HG03045 (cell line): ENCODE results near the gene MTHFD1.

Experiments used
- ATAC-seq: cut with Tn5 transposase; IDR thresholded peaks from one replicate; pipeline ENCODE4 v1.9.1; 2021; ENCODE audit warnings: mild to moderate bottlenecking, moderate library complexity; ENCODE audit not compliant: unreplicated experiment

MTHFD1 gene

DNA sequence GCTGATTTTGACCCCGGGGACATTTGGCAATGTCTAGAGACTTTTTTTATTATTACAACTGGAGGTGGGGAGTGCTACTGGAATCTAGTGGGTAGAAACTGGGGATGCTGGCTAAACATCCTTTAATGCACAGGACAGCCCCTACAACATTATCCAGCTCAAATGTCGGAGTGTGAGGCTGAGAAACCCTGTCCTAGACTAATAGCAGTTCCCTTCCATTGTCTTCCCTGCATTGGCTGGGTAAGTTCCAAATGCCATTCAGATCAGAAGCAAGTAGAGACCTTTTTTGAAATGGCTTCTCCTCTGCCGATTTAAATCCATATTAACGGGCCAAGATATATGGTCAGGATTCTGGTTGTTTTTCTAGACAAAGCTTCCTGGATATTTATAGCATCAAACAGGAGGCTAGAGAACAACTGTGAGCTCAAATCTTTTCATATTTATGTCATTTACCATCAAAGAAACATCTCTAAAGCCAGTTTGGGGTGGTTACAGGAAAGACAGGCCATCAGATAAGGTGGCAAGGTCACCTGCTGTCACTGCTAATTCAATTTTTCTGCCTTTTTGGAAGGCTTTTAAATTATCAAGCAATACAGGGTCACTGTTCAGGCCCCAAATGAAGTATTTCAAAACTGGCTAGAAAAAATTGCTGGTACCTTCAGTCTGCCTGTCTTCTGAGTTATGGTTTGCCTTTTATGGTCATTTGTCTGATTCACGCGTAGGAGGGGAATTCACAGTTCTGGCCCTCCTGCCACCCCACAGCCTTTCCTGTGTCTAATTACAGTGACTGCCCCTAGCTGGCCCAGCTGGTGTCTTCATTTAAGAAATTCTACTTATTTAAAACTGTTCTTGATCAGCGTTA lies 57.1 kb downstream of the MTHFD1 start:
- peak; percentile 98 for ATAC-seq

DNA sequence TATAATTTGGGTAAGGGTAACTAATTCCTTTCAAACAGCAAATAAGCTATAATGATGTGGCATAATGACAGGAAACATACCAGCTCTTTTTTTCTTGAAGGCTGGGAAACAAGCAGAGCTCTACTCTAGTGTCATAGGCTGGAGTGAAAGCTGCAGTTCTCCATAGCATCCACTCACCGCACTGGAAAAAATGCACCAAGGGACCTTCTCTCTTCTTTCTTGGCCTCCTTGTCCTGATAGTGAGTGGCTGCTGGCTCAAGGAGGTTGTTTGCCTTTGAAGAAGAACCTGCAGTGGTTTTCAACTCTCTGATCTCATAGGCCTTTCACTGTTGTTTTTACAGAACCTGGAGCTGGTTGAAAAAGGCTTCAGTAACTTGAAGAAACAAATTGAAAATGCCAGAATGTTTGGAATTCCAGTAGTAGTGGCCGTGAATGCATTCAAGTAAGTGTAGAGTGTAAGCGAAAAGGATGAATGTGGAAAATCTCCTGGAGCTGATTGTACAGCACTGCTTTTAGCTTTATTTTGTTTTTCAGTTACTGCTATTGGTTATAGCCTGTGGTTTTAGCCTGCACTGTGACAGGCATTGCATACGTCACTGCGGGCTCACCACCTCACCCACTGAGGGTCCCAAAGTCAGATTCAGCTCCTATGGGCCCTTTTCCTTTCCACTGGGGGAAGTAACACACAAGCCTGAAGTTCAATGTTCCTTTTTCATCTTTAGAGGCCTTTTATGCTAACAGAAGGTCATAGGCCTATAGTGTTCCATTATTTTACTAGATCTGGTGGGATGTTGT lies 59.9 kb downstream of the MTHFD1 start:
- no peak for ATAC-seq

DNA sequence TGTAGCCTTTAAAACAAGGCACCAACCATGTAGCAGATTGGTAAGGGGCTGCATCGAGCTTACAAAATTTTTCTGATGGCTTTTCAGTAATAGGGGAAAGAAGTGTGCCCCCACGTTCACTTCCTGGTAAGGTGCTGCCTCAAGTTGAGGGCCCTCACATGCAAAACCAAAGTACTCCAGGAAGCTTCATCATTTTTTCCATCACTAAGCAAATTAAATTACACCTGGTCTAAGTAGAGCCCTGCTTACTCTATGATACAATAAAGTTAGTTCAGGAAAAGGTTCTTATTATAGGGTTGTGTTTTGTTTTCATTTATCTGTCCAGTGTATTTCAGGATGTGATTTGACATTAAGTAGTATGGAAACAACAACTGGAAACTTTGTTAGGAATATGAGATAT lies 62.1 kb downstream of the MTHFD1 start:
- no peak for ATAC-seq

DNA sequence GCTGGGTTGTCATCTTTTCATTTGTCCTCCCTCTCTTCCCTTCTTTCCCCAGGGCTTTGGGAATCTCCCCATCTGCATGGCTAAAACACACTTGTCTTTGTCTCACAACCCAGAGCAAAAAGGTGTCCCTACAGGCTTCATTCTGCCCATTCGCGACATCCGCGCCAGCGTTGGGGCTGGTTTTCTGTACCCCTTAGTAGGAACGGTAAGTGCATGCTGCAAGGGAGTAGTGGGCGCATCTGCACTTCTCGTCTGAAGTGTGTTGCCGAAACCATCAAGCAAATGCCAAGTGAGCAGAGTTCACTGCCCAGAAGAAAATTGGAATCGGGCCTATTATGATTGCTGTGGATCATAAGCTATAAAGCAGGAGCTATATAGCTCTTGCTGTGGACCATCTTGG lies 66.5 kb downstream of the MTHFD1 start:
- no peak for ATAC-seq

DNA sequence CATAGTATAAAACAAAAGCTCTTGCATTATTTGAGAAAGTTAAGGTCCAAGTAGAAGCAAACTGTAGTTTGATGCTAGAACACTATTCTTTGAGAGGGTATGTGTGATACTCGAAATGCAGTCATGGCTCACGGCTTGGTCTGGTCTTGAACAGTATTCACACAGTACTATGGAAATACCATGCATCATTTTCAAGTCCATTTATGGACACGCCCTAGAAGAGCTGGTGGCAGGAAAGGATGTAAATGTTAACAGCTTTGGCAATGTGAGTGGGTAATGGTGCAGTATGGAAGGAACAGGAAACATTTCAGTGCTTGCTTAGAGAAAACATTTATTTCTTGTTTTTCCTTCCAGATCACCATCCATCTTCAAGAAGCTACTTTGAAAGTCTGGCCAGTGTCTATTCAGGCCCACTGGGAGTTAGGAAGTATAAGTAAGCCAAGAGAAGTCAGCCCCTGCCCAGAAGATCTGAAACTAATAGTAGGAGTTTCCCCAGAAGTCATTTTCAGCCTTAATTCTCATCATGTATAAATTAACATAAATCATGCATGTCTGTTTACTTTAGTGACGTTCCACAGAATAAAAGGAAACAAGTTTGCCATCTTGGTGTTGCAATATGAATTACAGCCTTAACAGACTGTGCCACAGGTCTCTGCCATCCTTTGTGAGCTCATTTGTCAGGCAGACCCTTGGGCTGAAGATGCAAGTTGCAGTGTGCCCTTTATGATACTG lies 71.4 kb downstream of the MTHFD1 start:
- ATAC-seq = no peak

DNA sequence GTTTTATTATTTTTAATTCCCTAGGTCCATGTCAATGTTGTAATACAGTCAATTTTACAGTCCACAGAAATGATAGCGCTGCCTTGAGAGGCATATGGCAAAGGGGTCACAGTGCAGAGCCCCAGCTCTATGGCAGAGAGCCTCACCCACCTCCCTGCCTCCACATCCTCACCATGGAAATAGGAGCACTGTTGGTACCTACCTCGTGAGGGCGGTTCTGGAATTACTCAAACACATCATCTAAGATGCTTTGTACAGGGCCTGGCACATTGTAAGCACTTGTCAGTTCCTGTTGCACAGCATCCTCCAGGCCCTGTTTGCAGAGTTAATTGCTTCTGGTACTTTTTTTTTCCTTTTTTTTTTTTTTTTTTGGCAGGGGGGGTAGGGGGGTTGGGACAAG lies 73.1 kb downstream of the MTHFD1 start:
- ATAC-seq = no peak

DNA sequence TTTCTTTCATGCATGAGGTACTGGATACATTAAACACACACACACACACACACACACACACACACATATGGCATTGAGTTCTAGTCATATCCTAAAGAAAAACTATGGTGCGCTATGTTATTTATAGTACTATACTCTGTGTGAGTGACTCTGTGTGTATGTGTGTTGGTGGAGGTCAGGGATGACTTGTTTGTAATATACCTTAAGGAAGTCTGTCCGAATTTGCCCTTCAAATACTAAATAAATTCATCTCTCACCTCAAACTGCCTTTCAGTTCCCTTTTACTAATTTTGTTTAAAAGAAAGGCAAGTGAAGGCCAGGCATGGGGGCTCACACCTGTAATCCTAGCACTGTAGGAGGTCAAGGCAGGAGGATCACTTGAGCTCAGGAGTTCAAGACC lies 75.0 kb downstream of the MTHFD1 start:
- no peak for ATAC-seq

DNA sequence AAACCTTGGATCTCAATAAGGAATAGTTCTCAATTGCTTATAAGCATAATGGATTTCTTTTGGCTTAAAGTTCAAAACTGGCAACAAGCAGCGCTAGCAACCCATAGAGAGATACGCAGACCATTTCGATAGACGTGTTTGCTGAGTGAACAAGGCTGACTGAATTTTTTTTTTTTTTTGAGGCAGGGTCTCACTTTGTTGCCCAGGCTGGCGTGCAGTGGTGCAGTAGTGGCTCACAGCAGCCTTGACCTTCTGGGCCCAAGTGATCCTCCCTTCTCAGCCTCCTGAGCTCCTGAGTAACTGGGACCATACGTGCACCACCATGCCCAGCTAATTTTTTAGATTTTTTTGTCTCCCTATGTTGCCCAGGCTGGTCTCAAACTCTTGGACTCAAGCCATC lies 75.7 kb downstream of the MTHFD1 start:
- ATAC-seq = no peak

DNA sequence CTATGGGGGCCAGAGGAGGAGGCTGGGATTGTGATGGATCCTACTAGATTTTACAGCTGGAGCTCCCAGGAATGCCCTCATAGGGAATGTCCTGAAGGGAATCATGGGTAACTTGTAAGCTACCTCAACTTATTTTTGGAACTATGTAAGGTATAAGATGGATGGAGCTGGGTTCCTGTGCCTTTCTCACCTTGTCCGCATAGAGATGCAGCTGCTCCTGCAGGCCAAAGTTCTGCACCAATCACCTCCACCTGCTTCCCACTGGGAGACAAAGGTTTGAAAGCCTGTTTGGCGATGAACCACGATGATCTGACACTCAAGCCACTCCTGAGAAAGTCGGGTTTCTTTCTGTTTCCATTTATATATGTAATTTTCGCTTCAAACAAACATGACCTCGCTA lies 76.5 kb downstream of the MTHFD1 start:
- no peak for ATAC-seq

DNA sequence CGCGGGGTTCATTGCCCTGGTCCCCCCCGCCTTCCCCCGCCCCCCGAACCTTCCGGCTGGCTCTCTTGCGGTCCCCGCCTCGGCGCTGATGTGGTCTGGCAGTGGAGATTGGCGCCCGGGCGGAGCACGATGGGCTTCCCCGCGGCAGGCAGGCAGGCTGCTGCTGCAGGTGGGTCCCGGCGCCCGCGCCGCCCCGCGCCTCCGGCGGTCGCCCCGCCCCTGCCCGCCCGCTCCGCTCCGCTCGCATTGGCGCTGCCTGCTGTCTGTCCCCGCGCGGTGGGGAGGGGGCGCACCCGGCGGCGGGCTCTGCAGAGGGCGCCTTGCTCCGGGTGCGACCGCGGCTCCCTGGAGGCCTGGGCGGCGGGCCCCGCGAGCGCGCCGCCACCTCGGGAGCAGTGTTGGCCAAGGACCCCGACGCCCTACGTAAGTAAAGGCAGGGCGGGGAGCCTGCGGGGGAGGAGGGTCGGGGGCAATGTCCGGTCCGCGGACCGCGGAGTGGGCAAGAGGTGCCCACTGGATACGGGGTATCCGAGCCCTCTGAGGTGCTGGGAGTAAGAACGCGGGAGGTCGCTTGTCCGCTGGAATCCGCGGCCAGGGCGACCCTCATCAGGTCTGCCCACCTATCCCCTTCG lies 77.2 kb downstream of the MTHFD1 start, which contains the start of gene AKAP5:
Gene AKAP5, plus strand, starts transcription at position 309 of the 632 bp plus-strand sequence. CDS start 2,896 bp downstream, outside the sequence.
- peak; percentile 65 for ATAC-seq

DNA sequence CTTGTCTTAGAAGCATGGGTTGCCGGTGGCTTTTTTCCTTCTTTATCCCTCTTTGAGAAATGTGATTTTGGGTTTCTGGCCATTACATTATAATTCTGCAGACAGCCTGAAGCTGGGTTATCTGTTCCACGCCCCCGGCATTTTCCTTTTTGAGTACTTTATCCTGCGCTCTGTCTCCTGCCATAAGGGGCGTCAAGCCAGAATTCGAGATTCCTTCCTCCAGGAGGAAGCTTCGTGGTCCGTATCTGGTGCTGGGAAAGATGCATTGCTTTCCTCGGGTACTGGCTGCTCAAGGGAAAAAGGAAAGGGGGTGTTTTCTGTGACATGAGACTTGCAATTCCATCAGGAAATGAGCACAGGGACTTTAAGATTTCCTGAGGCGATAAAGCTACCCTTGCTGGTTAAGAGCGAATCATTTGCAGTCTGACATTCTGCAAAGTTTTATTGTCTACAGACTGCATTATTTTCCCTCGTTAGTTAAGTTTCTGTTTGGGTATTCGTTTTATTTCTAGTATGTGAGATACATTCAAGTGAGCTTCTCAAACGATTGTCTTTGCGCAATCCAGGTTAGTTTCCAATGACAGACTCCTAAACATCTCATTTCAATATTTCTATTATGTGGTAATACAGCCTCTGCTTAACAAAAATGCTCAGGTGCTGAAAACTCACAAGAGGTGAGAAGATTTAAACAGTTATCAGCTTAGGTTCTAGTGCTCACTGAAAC lies 77.8 kb downstream of the MTHFD1 start:
- ATAC-seq = no peak

DNA sequence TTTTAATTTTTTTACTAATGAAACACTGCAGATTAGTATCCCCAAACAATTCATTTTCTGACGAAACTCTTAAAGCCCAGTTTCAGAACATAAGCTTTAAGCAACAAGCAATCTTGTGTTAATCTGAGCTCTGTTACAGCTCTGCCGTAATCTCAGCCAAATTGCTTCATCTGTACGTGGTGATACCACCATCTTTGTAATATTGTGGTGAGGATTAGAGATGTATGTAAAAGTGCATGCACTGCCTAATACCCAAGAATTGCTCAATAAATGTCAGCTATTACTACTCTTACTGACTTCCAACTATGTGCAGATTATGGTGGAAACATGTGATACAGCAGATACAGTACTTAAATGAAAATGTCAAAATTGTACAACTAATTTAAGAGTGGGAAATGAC lies 78.9 kb downstream of the MTHFD1 start:
- no peak for ATAC-seq

DNA sequence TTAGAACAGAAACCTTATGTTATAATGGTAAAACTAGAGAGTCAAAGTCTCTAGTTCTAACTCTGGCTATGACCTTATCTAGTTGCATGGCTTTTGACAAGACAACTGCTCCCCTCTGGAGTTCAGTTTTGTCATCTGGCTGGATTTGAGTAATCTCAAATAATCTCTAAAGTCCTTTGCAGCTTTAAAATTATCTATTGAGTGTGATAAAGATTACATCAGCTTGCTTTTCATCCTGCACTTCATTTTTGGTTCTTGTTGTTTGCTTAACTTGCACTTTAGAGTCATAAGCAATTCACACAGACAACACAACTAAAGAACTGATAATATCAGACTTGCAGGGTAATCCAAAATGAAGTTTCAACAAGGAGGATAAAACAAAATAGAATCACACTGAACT lies 79.4 kb downstream of the MTHFD1 start:
- ATAC-seq = no peak

DNA sequence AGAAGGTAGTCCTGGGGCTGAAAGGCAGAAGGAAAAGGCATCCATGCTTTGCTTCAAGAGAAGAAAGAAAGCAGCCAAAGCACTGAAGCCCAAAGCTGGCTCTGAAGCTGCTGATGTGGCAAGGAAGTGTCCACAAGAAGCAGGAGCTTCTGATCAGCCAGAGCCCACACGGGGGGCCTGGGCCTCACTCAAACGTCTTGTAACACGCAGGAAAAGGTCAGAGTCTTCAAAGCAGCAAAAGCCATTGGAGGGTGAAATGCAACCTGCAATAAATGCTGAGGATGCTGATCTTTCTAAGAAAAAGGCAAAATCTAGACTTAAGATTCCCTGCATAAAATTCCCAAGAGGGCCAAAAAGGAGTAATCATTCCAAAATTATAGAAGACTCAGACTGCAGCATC lies 80.3 kb downstream of the MTHFD1 start:
- ATAC-seq = no peak

DNA sequence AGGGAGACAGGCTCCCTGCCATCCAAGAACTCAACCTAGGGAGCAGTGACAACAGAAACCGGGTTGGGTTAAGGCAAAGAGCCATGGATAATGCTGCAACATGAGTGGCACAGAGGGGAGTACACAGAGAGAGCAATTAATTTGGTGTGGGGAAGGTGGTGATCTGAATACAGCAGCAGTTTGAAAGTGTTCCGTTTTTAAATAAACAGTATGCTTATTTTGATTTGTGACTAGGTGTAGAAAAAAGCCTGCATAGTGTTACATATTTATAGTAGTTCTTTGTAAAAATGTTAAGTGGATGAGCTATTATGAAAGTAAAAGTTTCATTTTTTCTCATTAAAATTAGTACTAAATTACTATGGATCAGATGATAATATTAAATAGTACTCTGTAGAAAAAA lies 85.9 kb downstream of the MTHFD1 start:
- no peak for ATAC-seq

DNA sequence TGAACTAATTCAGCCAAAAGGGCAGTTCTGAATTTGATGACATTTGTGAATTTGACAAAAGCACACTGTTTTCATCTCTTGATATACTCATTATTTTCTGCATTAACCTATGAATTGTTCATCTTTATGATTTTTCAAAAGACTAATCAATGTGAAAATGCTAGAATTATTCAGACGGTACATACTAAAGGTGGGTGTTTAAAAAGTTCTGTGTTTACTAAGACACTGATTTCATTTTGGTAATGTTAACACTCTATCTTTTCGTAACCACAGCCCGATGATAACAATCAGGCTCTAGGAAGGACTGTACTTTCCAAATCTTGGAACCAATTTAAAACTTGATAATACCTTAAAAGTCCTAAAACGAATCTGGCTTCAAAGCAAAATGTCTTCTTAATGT lies 86.5 kb downstream of the MTHFD1 start:
- ATAC-seq = no peak

DNA sequence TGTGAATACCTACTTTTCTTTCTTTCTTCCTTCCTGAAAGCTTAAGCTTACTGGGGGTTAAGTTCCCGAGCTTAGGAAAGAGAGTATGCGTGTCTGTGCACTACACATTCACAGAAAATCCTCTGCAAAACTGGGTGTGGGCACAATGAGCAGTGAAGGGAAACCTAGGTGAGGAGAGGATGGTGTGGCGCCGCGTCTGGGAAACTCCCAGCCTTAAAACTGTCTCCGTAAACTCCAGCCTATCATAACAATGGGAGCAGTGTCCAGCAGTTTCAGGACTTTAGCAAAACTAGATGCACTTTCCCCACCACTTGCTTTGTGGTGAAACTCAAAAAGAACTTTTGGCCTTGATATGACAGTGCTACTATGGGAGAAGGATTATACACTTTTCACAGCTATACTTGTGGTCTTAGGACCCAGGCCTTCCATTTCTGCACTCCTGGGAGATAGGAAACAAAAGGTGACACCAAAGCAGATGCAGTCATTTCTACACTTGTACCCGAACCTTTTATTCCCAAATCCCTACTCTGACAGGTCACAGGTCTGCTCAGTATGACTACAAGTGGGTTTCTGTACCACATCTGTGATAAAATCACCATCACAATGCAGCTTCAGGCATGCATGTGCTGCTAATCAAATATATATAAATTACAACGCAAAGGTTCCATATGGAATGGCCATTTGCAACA lies 87.6 kb downstream of the MTHFD1 start:
- ATAC-seq = no peak

DNA sequence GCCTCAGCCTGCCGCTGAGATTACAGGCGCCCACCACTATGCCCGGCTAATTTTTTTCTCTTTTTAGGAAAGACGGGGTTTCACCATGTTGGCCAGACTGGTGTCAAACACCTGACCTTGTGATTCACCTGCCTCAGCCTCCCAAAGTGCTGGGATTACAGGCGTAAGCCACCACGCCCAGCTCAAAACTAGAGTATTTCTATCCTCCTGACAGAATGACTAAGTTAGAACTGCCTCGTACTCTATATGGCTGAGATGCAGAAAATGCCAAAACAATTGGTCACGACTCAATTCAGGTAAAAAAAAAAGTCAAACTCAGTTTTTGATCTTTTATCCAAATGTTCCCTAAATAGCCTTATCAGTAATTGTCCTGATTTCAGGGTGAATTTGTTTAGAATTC lies 88.3 kb downstream of the MTHFD1 start:
- ATAC-seq = no peak

DNA sequence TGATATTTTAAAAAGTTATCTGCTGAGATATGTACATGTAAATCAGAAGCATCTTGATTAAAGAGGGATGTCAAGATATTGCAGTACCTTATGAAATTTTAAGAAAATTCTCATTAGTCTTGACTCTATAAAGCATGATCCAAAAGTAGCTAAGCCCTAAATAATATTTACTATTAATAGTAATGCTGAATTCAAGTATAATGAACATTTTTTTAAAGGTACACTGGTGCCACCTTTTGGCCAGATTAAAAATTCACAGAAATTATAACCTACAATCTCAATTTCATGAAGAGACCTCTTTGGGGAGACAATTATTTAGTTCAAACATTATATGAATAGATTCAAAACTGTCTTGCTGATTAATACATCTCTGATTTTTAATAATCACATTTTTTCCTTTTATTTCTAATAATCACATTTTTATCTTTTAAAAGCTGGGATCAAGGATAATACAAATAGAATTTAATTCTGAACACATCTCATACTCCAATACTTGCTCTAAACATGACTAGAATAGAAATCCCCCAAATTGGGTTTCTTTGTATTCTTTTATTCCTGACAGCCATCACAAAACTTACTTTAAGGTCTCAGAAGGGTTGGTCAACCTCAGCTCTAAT lies 90.6 kb downstream of the MTHFD1 start:
- no peak for ATAC-seq
